ENCODE measurements around the gene ABLIM1. TPM values are rescaled to one million over a fixed set of nuclear protein-coding genes. Genes with fewer than 3 reads are reported as not detected.
A peak's percentile ranks its signal among the peaks of the same experiment; 100 is the strongest.

Gene ABLIM1
- total RNA-seq, 1 donor from 2014 or later: 772 TPM

- ATAC-seq (ENCODE audit: poor library complexity): no peak
- no peak for DNase-seq
- intact Hi-C loops (cut with DNase I): no loop called here
Measured at GRCh38 chr10:114607358-114607998, 50.6 kb downstream of the ABLIM1 start.

GRCh38 chr10:114605155-114605797 is 52.8 kb downstream of the ABLIM1 start:
- ATAC-seq (ENCODE audit: poor library complexity): no peak
- DNase-seq: no peak
- intact Hi-C loops (cut with DNase I): no loop called here

- DNase-seq (no peak), ATAC-seq (ENCODE audit: poor library complexity) (peak; percentile 16)
- intact Hi-C loops (cut with DNase I): no loop called here
Measured at GRCh38 chr10:114604357-114605130, 53.5 kb downstream of the ABLIM1 start.

- intact Hi-C loops (cut with DNase I): no loop called here
- DNase-seq: no peak
- peak; percentile 79 for ATAC-seq (ENCODE audit: poor library complexity)
Measured at GRCh38 chr10:114603948-114604347, 54.1 kb downstream of the ABLIM1 start.

GRCh38 chr10:114603303-114603702 is 54.8 kb downstream of the ABLIM1 start:
- intact Hi-C loops (cut with DNase I): no loop called here
- DNase-seq (no peak), ATAC-seq (ENCODE audit: poor library complexity) (no peak)

GRCh38 chr10:114600057-114600456 is 58.0 kb downstream of the ABLIM1 start:
- intact Hi-C loops (cut with DNase I): no loop called here
- no peak for DNase-seq
- ATAC-seq (ENCODE audit: poor library complexity): no peak

- intact Hi-C loops (cut with DNase I): no loop called here
- ATAC-seq (ENCODE audit: poor library complexity) (no peak), DNase-seq (no peak)
Measured at GRCh38 chr10:114596793-114597192, 61.3 kb downstream of the ABLIM1 start.

- intact Hi-C loops (cut with DNase I): no loop called here
- ATAC-seq (ENCODE audit: poor library complexity): no peak
- no peak for DNase-seq
Measured at GRCh38 chr10:114593816-114594468, 64.1 kb downstream of the ABLIM1 start.

- intact Hi-C loops (cut with DNase I): no loop called here
- DNase-seq: no peak
- ATAC-seq (ENCODE audit: poor library complexity): peak; percentile 24
Measured at GRCh38 chr10:114593240-114593792, 64.8 kb downstream of the ABLIM1 start.

- DNase-seq (no peak), ATAC-seq (ENCODE audit: poor library complexity) (no peak)
- intact Hi-C loops (cut with DNase I): no loop called here
Measured at GRCh38 chr10:114590993-114591392, 67.1 kb downstream of the ABLIM1 start.

- intact Hi-C loops (cut with DNase I): no loop called here
- DNase-seq: no peak
- ATAC-seq (ENCODE audit: poor library complexity): no peak
Measured at GRCh38 chr10:114584419-114584818, 73.7 kb downstream of the ABLIM1 start.

GRCh38 chr10:114581071-114581470 is 77.0 kb downstream of the ABLIM1 start:
- ATAC-seq (ENCODE audit: poor library complexity): no peak
- intact Hi-C loops (cut with DNase I): no loop called here
- no peak for DNase-seq

- peak; percentile 17 for ATAC-seq (ENCODE audit: poor library complexity)
- DNase-seq: no peak
- intact Hi-C loops (cut with DNase I): no loop called here
Measured at GRCh38 chr10:114577133-114577532, 80.9 kb downstream of the ABLIM1 start.

GRCh38 chr10:114576716-114577115 is 81.4 kb downstream of the ABLIM1 start:
- ATAC-seq (ENCODE audit: poor library complexity) (no peak), DNase-seq (no peak)
- intact Hi-C loops (cut with DNase I): no loop called here

- ATAC-seq (ENCODE audit: poor library complexity) (peak; percentile 7), DNase-seq (no peak)
- intact Hi-C loops (cut with DNase I): no loop called here
Measured at GRCh38 chr10:114576132-114576487, 82.0 kb downstream of the ABLIM1 start.

- ATAC-seq (ENCODE audit: poor library complexity) (peak; percentile 9), DNase-seq (no peak)
- intact Hi-C loops (cut with DNase I): no loop called here
Measured at GRCh38 chr10:114575417-114576131, 82.5 kb downstream of the ABLIM1 start.

GRCh38 chr10:114573330-114574045 is 84.6 kb downstream of the ABLIM1 start:
- ATAC-seq (ENCODE audit: poor library complexity): no peak
- intact Hi-C loops (cut with DNase I): no loop called here
- no peak for DNase-seq

Measured in Right ventricle myocardium superior (tissue), 1 donor.